HCT116 (cell line): Measurements from ENCODE around the gene CACNG1. TPM values are rescaled to one million over a fixed set of nuclear protein-coding genes. Genes with fewer than 3 reads are reported as not detected.
"Not testable (repeated sequence)": the region's sequence is repeated elsewhere in the genome, so short reads cannot be mapped to it uniquely, and the experiment has no call there.

Experiments used
- ATAC-seq: fragments of 200-7000 bp; cut with Tn5 transposase; 2 replicates; pipeline ENCODE4 v1.9.1; 2020; ENCODE audit warnings: mild to moderate bottlenecking, moderate library complexity
- BruUV-seq: library from RNA; stranded (reverse); fragments of 400-500 nt; replicated peaks from 2 replicates; lab custom pipeline; 2021; lab: Mats Ljungman, UMichigan
- CTCF ChIA-PET: fragments of 300-600 bp; sonication (Branson Sonifier 250); formaldehyde crosslinking; loops from one replicate; lab custom pipeline; 2021; ENCODE audit warnings: antibody characterized with exemption; lab: Charles Lee
- POLR2A ChIA-PET: fragments of 300-600, 350-600 bp; sonication (Branson Sonifier 250); formaldehyde crosslinking; loops from one replicate; lab custom pipeline; 2021; ENCODE audit warnings: antibody characterized with exemption; lab: Charles Lee
- RAD21 ChIA-PET, 2 experiments: fragments of 300-600 bp; sonication (Branson Sonifier 250); formaldehyde crosslinking; loops; one replicate each; lab custom pipeline; 2023; ENCODE audit warnings: low total read pairs in 2 of 2; ENCODE audit not compliant: uncharacterized antibody in 2 of 2, unreplicated experiment in 2 of 2, low non-redundant PET in 1 of 2; lab: Charles Lee
- DNase-seq: peaks from one replicate; pipeline ENCODE4 v3.0.0-alpha.2; 2010; ENCODE audit warnings: low read depth, low spot score
- H2AFZ ChIP-seq: fragments of 200-600 bp; shearing (Covaris generic), sonication (generic); 2 replicates; pipeline ENCODE4 v1.6.1; 2017; ENCODE audit warnings: low read depth, mixed run types, mixed read lengths, antibody characterized with exemption, low read length; ENCODE audit not compliant: poor library complexity, severe bottlenecking
- H3K27ac ChIP-seq: 2 replicates; pipeline ENCODE4 v1.5.1; 2012; ENCODE audit warnings: low read depth, low read length
- H3K27me3 ChIP-seq: fragments of 200-600 bp; sonication (generic); 2 replicates; pipeline ENCODE4 v1.6.1; 2016; ENCODE audit warnings: mixed run types, low read length, mixed read lengths; ENCODE audit not compliant: insufficient read depth
- H3K36me3 ChIP-seq, 2 experiments: fragments of 200-500 bp in 1 of 2; fragments of 200-600 bp in 1 of 2; sonication (Bioruptor generic) in 1 of 2; sonication (generic) in 1 of 2; 2 replicates each; pipeline versions ENCODE4 v1.5.1 to v1.6.1; 2014 to 2016; ENCODE audit warnings: low read length in 2 of 2, inconsistent platforms in 1 of 2, mixed read lengths in 1 of 2, mixed run types in 1 of 2; ENCODE audit not compliant: insufficient read depth in 2 of 2, control insufficient read depth in 1 of 2
- H3K4me1 ChIP-seq, 2 experiments: fragments of 200-600 bp in 1 of 2; sonication (generic) in 1 of 2; 2 replicates each; pipeline versions ENCODE4 v1.5.1 to v1.6.1; 2012 to 2017; ENCODE audit warnings: low read length in 2 of 2, inconsistent platforms in 1 of 2, mild to moderate bottlenecking in 1 of 2, mixed read lengths in 1 of 2, mixed run types in 1 of 2, moderate library complexity in 1 of 2; ENCODE audit not compliant: insufficient read depth in 2 of 2, control insufficient read depth in 1 of 2
- H3K4me2 ChIP-seq: fragments of 200-600 bp; sonication (generic); 2 replicates; pipeline ENCODE4 v1.6.1; 2017; ENCODE audit warnings: mixed run types, low read length, mixed read lengths
- H3K4me3 ChIP-seq, 2 experiments: fragments of 200-600 bp in 1 of 2; sonication (generic) in 1 of 2; replicated peaks in 1 of 2; 2 replicates each; pipeline ENCODE4 v1.5.1; 2011 to 2016; ENCODE audit warnings: low read length in 2 of 2, control low read depth in 1 of 2, low read depth in 1 of 2, mild to moderate bottlenecking in 1 of 2, mixed read lengths in 1 of 2, mixed run types in 1 of 2
- H3K79me2 ChIP-seq: fragments of 200-600 bp; sonication (generic); 2 replicates; pipeline ENCODE4 v1.6.1; 2017; ENCODE audit warnings: mild to moderate bottlenecking, mixed run types, low read length, moderate library complexity, mixed read lengths; ENCODE audit not compliant: insufficient read depth
- H3K9ac ChIP-seq: fragments of 200-600 bp; sonication (generic); 2 replicates; pipeline ENCODE4 v1.6.1; 2016; ENCODE audit warnings: low read length, mixed read lengths
- H3K9me2 ChIP-seq: fragments of 200-600 bp; sonication (generic), shearing (Covaris generic); 2 replicates; pipeline ENCODE4 v1.6.1; 2017; ENCODE audit warnings: mixed run types, mild to moderate bottlenecking, moderate library complexity; ENCODE audit not compliant: insufficient read depth
- H3K9me3 ChIP-seq, 2 experiments: fragments of 200-500 bp in 1 of 2; fragments of 200-600 bp in 1 of 2; sonication (Bioruptor generic) in 1 of 2; sonication (generic) in 1 of 2; 2 replicates each; pipeline ENCODE4 v1.6.1; 2014 to 2017; ENCODE audit warnings: low read length in 2 of 2, mixed read lengths in 2 of 2, inconsistent platforms in 1 of 2, low read depth in 1 of 2, mild to moderate bottlenecking in 1 of 2, mixed run types in 1 of 2, moderate library complexity in 1 of 2; ENCODE audit not compliant: control insufficient read depth in 1 of 2, insufficient read depth in 1 of 2
- H4K20me1 ChIP-seq: fragments of 200-600 bp; sonication (generic), shearing (Covaris generic); 2 replicates; pipeline ENCODE4 v1.6.1; 2017; ENCODE audit warnings: mixed run types, mild to moderate bottlenecking, moderate library complexity; ENCODE audit not compliant: insufficient read depth
- CBX3 ChIP-seq: IDR thresholded peaks from 2 replicates; pipeline ENCODE4 v1.6.1; 2012; ENCODE audit warnings: low read depth
- CTCF ChIP-seq, 3 experiments: fragments of 200-600 bp in 1 of 3; sonication (generic) in 1 of 3; IDR thresholded peaks in 2 of 3; conservative IDR thresholded peaks in 1 of 3; 2 replicates each; pipeline ENCODE4 v1.5.1; 2012 to 2017; ENCODE audit warnings: low read depth in 2 of 3, low read length in 2 of 3, antibody characterized with exemption in 1 of 3, borderline replicate concordance in 1 of 3, control low read depth in 1 of 3, mild to moderate bottlenecking in 1 of 3, mixed read lengths in 1 of 3, mixed run types in 1 of 3, moderate library complexity in 1 of 3; ENCODE audit not compliant: insufficient read depth in 1 of 3
- EGR1 ChIP-seq: IDR thresholded peaks from 2 replicates; pipeline ENCODE4 v1.6.1; 2012; ENCODE audit warnings: low read depth
- EZH2phosphoT487 ChIP-seq: fragments of 200-600 bp; IDR thresholded peaks from 2 replicates; pipeline ENCODE4 v1.6.1; 2018; ENCODE audit warnings: antibody characterized with exemption, borderline replicate concordance
- FOSL1 ChIP-seq: IDR thresholded peaks from 2 replicates; pipeline ENCODE4 v1.6.1; 2012; ENCODE audit warnings: low read depth
- RAD21 ChIP-seq: IDR thresholded peaks from 2 replicates; pipeline ENCODE4 v1.6.1; 2012; ENCODE audit warnings: low read depth, mild to moderate bottlenecking
- REST ChIP-seq: IDR thresholded peaks from 2 replicates; pipeline ENCODE4 v1.6.1; 2012; ENCODE audit warnings: low read depth
- SP1 ChIP-seq: IDR thresholded peaks from 2 replicates; pipeline ENCODE4 v1.6.1; 2012; ENCODE audit warnings: low read depth
- TCF7L2 ChIP-seq: IDR thresholded peaks from 2 replicates; pipeline ENCODE4 v1.7.0; 2011; ENCODE audit warnings: borderline replicate concordance, inconsistent platforms; ENCODE audit not compliant: insufficient read depth, insufficient read length; ENCODE audit errors: extremely low read depth
- ZFX ChIP-seq: fragments of 450-650 bp; IDR thresholded peaks from 2 replicates; pipeline ENCODE4 v1.6.1; 2017
- intact Hi-C: fragments of 100-400 bp; cut with micrococcal nuclease; formaldehyde crosslinking; loops from 2 replicates; pipeline ENCODE4 v1.10.0; 2022
- total RNA-seq: library from RNA; stranded (reverse); gene quantifications from one replicate; pipeline ENCODE4 v1.2.1, GENCODE V29; 2021; ENCODE audit not compliant: unreplicated experiment

The CACNG1 gene
- total RNA-seq, 1 experiment from 2014 or later, result not detected

GRCh38 chr17:67093348-67093747, 49.0 kb downstream of the CACNG1 start:
- RAD21 ChIA-PET, result no interaction called here
- no peak overlapping the region for H3K4me3 ChIP-seq
- H3K36me3 ChIP-seq, result no peaks in the 10 kb centered on the region
- H2AFZ ChIP-seq, result no peak overlapping the region
- POLR2A ChIA-PET, result no interaction called here
- CTCF ChIA-PET, result no interaction called here
- H4K20me1 ChIP-seq, result no peaks in the 10 kb centered on the region
- peaks cover 0 to 5% of the 10 kb centered on the region in 2 experiments; a peak in 1 of 4 replicates for H3K4me1 ChIP-seq
- no peaks in the 10 kb centered on the region for H3K9me3 ChIP-seq
- no peaks in the 10 kb centered on the region for H3K79me2 ChIP-seq
- H3K27me3 ChIP-seq, result no peaks in the 10 kb centered on the region
- no peak for TF ChIP-seq SP1
- TF ChIP-seq ZFX, result no peak
- no peak for TF ChIP-seq EZH2phosphoT487
- no peak for TF ChIP-seq CTCF (IDR thresholded peaks at IDR 0.05 in 2 of 3, conservative IDR thresholded peaks at IDR 0.05 in 1 of 3; ENCODE audit: borderline replicate concordance in 1 of 3, insufficient read depth in 1 of 3, low read depth in 2 of 3, low read length in 2 of 3)
- TF ChIP-seq FOSL1, result no peak
- TF ChIP-seq TCF7L2, result no peak
- no peak for TF ChIP-seq REST
- no peak for TF ChIP-seq EGR1
- no peak for TF ChIP-seq RAD21
- TF ChIP-seq CBX3, result no peak
- no peaks in the 10 kb centered on the region for H3K9me2 ChIP-seq
- H3K27ac ChIP-seq, result no peak overlapping the region
- intact Hi-C loops, result no loop called here
- no TSS peak for BruUV-seq
- DNase-seq (no peak), ATAC-seq (no peak)
- no peak overlapping the region for H3K4me2 ChIP-seq
- H3K9ac ChIP-seq, result no peak overlapping the region

GRCh38 chr17:67095291-67095690, 50.9 kb downstream of the CACNG1 start:
- not testable (repeated sequence) for ATAC-seq, H2AFZ ChIP-seq

More at GRCh38 chr17:67095291-67095690, 50.9 kb downstream of the CACNG1 start:
- H3K9ac ChIP-seq, POLR2A ChIA-PET, H3K4me1 ChIP-seq, H3K27ac ChIP-seq, H3K79me2 ChIP-seq, RAD21 ChIA-PET, H3K4me2 ChIP-seq, CTCF ChIA-PET, H3K36me3 ChIP-seq, H3K9me3 ChIP-seq, H3K27me3 ChIP-seq, H3K4me3 ChIP-seq, H4K20me1 ChIP-seq, BruUV-seq, DNase-seq, intact Hi-C loops, H3K9me2 ChIP-seq: not testable (repeated sequence)
